IMR-90 (cell line): ENCODE results near the gene FMC1.

ENCODE experiments used
- BHLHE40 ChIP-seq: fragments of 150-350 bp; IDR thresholded peaks from 2 replicates; pipeline ENCODE4 v1.6.1; 2016; ENCODE audit warnings: mild to moderate bottlenecking, low read depth, low read length
- CEBPB ChIP-seq: IDR thresholded peaks from 2 replicates; pipeline ENCODE4 v1.6.1; 2012; ENCODE audit warnings: low read depth, low read length, improper control_type of control experiment
- CHD1 ChIP-seq: IDR thresholded peaks from 2 replicates; pipeline ENCODE4 v1.6.1; 2012; ENCODE audit warnings: low read depth, low read length, improper control_type of control experiment
- FOS ChIP-seq: fragments of 150-350 bp; IDR thresholded peaks from 2 replicates; pipeline ENCODE4 v1.6.1; 2016; ENCODE audit warnings: low read depth, low read length
- MAFK ChIP-seq: IDR thresholded peaks from 2 replicates; pipeline ENCODE4 v1.6.1; 2012; ENCODE audit warnings: low read depth, low read length, improper control_type of control experiment
- MXI1 ChIP-seq: IDR thresholded peaks from 2 replicates; pipeline ENCODE4 v1.6.1; 2012; ENCODE audit warnings: low read depth, mild to moderate bottlenecking, low read length, moderate library complexity, borderline replicate concordance
- NFE2L2 ChIP-seq: fragments of 150-350 bp; IDR thresholded peaks from 2 replicates; pipeline ENCODE4 v1.6.1; 2016; ENCODE audit warnings: low read depth, mild to moderate bottlenecking, low read length
- POLR2A ChIP-seq: IDR thresholded peaks from 2 replicates; pipeline ENCODE4 v1.6.1; 2012; ENCODE audit warnings: mild to moderate bottlenecking, low read depth, low read length
- RAD21 ChIP-seq: IDR thresholded peaks from 2 replicates; pipeline ENCODE4 v1.6.1; 2012; ENCODE audit warnings: low read length, improper control_type of control experiment
- RCOR1 ChIP-seq: IDR thresholded peaks from 2 replicates; pipeline ENCODE4 v1.6.1; 2012; ENCODE audit warnings: mild to moderate bottlenecking, low read length, improper control_type of control experiment; ENCODE audit not compliant: insufficient replicate concordance
- SMC3 ChIP-seq: fragments of 150-350 bp; IDR thresholded peaks from 2 replicates; pipeline ENCODE4 v1.6.1; 2016; ENCODE audit warnings: low read depth, mild to moderate bottlenecking, antibody characterized with exemption, low read length, moderate library complexity
- TF ChIP-seq, protein P1 (sequence below): conservative IDR thresholded peaks from 2 replicates; pipeline ENCODE4 v1.5.1; 2012; ENCODE audit warnings: mild to moderate bottlenecking, low read depth, low read length, improper control_type of control experiment
- TF ChIP-seq, protein P2 (sequence below): fragments of 150-350 bp; IDR thresholded peaks from 2 replicates; pipeline ENCODE4 v1.6.1; 2016; ENCODE audit warnings: low read depth, mild to moderate bottlenecking, low read length, moderate library complexity, borderline replicate concordance
- TF ChIP-seq, protein P3 (sequence below): fragments of 150-350 bp; IDR thresholded peaks from 2 replicates; pipeline ENCODE4 v1.6.1; 2017; ENCODE audit warnings: mild to moderate bottlenecking, antibody characterized with exemption, low read length, low read depth

DNA sequence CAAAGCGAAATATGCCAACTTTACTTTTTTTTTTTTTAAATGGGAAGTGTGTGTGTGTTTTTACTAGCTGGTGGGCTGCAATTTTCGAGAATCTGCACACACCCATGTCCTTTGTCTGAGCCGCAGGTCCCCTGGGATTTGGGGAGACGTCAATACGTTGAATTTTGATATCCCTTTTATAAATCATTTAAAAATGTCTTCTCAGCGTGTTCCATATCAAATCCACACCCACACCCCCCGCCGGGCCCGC is 404 bp upstream of the FMC1 start:
- TF ChIP-seq, protein P1, sequence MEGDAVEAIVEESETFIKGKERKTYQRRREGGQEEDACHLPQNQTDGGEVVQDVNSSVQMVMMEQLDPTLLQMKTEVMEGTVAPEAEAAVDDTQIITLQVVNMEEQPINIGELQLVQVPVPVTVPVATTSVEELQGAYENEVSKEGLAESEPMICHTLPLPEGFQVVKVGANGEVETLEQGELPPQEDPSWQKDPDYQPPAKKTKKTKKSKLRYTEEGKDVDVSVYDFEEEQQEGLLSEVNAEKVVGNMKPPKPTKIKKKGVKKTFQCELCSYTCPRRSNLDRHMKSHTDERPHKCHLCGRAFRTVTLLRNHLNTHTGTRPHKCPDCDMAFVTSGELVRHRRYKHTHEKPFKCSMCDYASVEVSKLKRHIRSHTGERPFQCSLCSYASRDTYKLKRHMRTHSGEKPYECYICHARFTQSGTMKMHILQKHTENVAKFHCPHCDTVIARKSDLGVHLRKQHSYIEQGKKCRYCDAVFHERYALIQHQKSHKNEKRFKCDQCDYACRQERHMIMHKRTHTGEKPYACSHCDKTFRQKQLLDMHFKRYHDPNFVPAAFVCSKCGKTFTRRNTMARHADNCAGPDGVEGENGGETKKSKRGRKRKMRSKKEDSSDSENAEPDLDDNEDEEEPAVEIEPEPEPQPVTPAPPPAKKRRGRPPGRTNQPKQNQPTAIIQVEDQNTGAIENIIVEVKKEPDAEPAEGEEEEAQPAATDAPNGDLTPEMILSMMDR, result no peak
- TF ChIP-seq CEBPB (no peak), NFE2L2 (no peak), CHD1 (no peak), POLR2A (no peak), MXI1 (no peak), BHLHE40 (no peak), FOS (no peak), RAD21 (no peak), MAFK (peak; percentile 51; the same call in 1 of the 2 replicates), SMC3 (no peak), RCOR1 (no peak)
- TF ChIP-seq, protein P2, sequence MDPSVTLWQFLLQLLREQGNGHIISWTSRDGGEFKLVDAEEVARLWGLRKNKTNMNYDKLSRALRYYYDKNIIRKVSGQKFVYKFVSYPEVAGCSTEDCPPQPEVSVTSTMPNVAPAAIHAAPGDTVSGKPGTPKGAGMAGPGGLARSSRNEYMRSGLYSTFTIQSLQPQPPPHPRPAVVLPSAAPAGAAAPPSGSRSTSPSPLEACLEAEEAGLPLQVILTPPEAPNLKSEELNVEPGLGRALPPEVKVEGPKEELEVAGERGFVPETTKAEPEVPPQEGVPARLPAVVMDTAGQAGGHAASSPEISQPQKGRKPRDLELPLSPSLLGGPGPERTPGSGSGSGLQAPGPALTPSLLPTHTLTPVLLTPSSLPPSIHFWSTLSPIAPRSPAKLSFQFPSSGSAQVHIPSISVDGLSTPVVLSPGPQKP, result no peak
- TF ChIP-seq, protein P3, sequence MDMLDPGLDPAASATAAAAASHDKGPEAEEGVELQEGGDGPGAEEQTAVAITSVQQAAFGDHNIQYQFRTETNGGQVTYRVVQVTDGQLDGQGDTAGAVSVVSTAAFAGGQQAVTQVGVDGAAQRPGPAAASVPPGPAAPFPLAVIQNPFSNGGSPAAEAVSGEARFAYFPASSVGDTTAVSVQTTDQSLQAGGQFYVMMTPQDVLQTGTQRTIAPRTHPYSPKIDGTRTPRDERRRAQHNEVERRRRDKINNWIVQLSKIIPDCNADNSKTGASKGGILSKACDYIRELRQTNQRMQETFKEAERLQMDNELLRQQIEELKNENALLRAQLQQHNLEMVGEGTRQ, result no peak
